ENCODE data around the gene CLSTN1.

- TF ChIP-seq EP300 (IDR thresholded peaks at IDR 0.05; ENCODE audit: low read depth in 2 of 2, low read length in 2 of 2) (no peak), EP300 (CRISPR knock-in tag; IDR thresholded peaks at IDR 0.05; ENCODE audit: borderline replicate concordance) (no peak), ZNF468 (CRISPR knock-in tag; IDR thresholded peaks at IDR 0.05) (no peak), ELK4 (CRISPR knock-in tag; IDR thresholded peaks at IDR 0.05; ENCODE audit: borderline replicate concordance) (no peak), ZNF83 (CRISPR knock-in tag; IDR thresholded peaks at IDR 0.05; ENCODE audit: borderline replicate concordance) (no peak), CTCF (CRISPR knock-in tag; IDR thresholded peaks at IDR 0.05) (no peak), RAD21 (CRISPR knock-in tag; IDR thresholded peaks at IDR 0.05) (no peak), ZNF782 (CRISPR knock-in tag; IDR thresholded peaks at IDR 0.05; ENCODE audit: borderline replicate concordance) (no peak), FOSL1 (CRISPR knock-in tag; IDR thresholded peaks at IDR 0.05; ENCODE audit: borderline replicate concordance) (no peak)
Observed at GRCh38 chr1:9861360-9861759, 37.6 kb upstream of the CLSTN1 start.

Data from HepG2 (cell line).